ENCODE data around the gene CRABP2.

- no peak for TF ChIP-seq CTCF (IDR thresholded peaks at IDR 0.05; ENCODE audit: extremely low read depth in 1 of 2, insufficient read depth in 1 of 2, low read depth in 1 of 2, low read length in 2 of 2)
- no peak for TF ChIP-seq MAX (IDR thresholded peaks at IDR 0.05; ENCODE audit: insufficient read depth, insufficient read length)
- TF ChIP-seq GATA2 (IDR thresholded peaks at IDR 0.05; ENCODE audit: insufficient read depth, insufficient read length, low read depth, low read length) = no peak
Measured at GRCh38 chr1:156750711-156751450, 45.5 kb upstream of the CRABP2 start.

All from endothelial cell of umbilical vein (primary cell).